ENCODE measurements around the gene H2BK1.

H2BK1 gene

DNA sequence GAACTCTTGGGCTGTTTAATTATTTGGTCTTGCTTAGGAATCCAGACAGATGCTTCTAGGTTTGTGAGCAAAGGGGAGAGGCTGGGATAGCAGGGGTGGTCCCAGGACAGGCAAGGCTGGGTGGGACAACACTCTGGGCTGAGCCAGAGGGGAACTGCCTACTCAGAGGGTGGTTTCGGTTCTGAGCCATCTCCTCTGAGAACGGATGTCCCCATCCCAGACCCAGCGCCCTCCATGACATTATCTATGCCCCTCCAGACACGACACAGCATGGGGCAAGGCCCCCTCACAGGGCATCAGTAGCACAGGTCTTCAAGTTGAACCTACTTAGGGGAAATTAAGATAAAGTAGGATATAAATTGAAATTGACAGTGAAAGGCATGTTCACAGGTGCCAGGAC lies 30.3 kb downstream of the H2BK1 start:
- no peak for DNase-seq (ENCODE audit: low read depth in 2 of 2, low spot score in 1 of 2)

GRCh38 chr7:151179287-151179860 lies 30.9 kb downstream of the H2BK1 start:
- no peak for DNase-seq (ENCODE audit: low read depth in 2 of 2, low spot score in 1 of 2)

- no peak for DNase-seq (ENCODE audit: low read depth in 2 of 2, low spot score in 1 of 2)
Observed at GRCh38 chr7:151178831-151179230, 31.5 kb downstream of the H2BK1 start.

GRCh38 chr7:151178236-151178635 lies 32.1 kb downstream of the H2BK1 start:
- DNase-seq (ENCODE audit: low read depth in 2 of 2, low spot score in 1 of 2) = no peak

DNA sequence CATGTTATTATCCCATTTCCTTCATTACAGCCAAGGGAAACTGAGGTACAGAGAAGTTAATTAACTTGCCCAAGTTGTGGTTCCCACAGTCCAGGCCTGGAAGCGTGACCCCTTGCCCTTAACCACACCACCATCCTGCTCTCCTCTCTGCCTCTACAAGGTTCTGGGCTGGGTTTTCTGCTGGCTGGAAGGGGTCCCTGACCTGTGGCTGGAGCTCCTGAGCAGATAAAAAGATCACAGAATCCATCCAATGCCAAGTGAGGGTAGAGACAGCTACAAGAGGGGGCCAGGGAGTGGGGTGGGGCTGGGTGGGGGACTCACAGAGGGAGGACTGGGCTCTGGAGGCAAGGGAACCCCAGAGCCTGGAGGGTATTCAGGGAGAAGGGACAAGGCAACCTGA lies 33.0 kb downstream of the H2BK1 start:
- no peak for DNase-seq (ENCODE audit: low read depth in 2 of 2, low spot score in 1 of 2)

DNA sequence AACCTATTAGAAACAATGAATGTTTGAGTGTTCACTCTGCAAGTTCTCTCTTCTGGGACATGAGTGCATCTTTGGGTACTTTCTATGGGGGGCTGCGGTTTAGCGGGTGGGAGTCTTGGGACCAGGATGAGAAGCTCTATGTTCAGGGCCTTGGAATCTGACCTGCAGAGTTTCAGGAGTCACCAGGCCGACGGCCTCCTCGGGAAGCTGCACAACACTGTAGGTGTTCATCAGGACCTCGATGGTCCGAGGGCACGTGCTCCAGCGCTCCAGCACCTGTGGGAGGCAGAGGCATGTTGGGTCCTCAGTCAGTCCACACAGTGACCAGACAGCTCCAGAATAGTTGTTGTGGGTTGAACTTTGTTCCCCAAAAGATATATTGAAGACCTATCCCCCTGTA lies 33.9 kb downstream of the H2BK1 start:
- DNase-seq (ENCODE audit: low read depth in 2 of 2, low spot score in 1 of 2) = no peak

GRCh38 chr7:151175793-151176311 lies 34.4 kb downstream of the H2BK1 start:
- no peak for DNase-seq (ENCODE audit: low read depth in 2 of 2, low spot score in 1 of 2)

DNA sequence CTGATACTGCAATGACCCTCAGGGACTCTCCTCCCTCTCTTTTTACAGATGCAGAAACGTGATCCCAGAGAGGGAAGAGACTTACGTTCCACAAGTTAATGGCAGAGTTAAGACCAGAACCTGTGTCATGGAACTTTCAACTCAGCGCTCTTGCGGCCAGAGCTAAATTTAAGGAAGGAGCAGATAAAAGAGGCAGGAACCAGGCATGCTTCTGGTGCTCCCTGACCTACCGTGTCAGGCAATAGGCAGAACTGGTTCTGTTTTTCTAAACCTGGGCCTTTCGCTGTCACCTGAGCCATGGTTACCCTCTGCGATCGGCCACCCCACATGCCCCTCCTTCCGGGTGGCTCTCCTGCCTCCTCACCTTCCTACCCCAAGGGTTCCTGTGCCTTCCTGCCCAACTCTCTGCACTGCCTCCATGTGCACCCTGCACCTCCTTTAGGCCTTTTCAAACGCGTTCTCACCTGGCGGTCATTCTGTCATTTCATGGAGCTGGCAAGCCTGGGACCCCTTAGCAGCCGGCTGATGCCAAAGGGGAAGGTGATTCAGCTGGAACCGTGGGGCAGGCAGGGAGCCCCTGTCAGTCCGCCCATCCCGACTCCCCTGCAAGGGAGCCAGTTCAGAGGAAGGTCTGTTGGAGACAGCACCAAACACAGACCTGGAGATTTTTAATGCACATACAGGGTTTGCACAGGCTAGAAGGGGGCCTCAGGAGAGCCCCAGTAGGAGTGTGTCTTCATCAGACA lies 35.1 kb downstream of the H2BK1 start:
- no peak for DNase-seq (ENCODE audit: low read depth in 2 of 2, low spot score in 1 of 2)

GRCh38 chr7:151174246-151175046 lies 35.8 kb downstream of the H2BK1 start:
- DNase-seq (ENCODE audit: low read depth in 2 of 2, low spot score in 1 of 2) = no peak

DNA sequence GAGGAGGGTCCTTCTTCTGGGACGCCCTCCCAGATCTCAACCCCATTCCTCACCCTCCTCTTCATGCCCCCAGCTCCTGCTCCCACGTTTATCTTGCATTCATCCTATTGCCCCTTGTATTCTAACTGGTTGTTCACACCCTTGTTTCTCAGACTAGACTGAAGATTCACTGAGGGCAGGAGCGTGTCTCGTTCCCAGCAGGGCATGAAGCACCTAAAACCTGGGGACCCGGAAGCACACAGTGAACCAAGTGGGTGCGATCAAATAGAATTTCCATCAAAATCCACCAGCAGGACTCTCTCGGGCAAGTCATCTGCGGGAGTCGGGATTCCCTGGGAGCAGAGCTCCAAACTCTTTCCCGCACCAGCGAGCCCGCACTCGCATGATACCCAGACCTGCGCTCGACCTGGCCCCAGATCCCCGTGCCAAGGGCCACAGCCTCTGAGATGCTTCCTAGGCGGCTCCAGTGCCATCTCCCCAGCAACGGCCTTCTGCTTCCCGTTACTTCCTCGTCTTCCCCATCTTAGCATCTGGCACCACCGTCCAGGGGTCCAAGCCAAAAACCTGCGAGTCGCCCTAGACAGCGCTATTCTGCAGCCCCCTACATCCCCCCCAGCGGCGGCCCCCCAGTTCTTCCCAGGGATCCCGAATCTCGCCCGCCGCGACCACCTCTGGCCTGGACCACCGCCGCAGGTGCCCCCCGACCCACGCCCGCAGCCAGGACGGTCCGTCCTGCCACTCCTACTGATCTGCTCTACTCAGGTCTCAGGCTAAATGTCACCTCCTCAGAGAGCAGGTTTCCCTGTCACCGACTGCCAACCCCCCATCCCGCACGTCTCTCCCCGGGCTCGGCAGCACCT lies 36.7 kb downstream of the H2BK1 start:
- DNase-seq (ENCODE audit: low read depth in 2 of 2, low spot score in 1 of 2) = no peak

- DNase-seq (ENCODE audit: low read depth in 2 of 2, low spot score in 1 of 2) = peak; percentile 37 to 57
Observed at GRCh38 chr7:151172273-151173141, 37.8 kb downstream of the H2BK1 start.

DNA sequence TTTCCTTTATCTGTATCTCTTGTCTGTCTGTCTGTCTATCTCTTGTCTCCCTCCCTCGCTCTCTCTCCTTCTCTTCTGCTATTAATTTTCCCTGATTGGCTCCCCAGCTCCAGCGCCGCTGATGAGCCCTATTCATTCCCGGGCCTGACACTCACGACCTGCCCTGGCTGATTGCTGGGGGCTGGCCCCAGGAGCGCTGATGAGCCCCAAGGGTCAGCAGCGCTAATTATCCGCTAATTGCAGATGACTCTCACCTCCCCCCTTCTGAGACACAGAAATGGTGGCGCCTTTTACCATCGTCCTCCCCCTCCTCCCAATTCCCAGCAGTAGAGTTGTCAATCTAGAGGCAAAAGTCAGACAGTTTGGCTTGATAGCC lies 41.5 kb downstream of the H2BK1 start:
- no peak for DNase-seq (ENCODE audit: low read depth in 2 of 2, low spot score in 1 of 2)

- peak in 1 of 2 donors; percentile 26 for DNase-seq (ENCODE audit: low read depth in 2 of 2, low spot score in 1 of 2)
Observed at GRCh38 chr7:151168003-151168786, 42.1 kb downstream of the H2BK1 start.

GRCh38 chr7:151167197-151167961 lies 42.9 kb downstream of the H2BK1 start, which contains the start of gene GBX1:
Gene GBX1, minus strand, starts transcription at chr7:151167694. Its CDS starts 146 bp downstream, at chr7:151167548.
- no peak for DNase-seq (ENCODE audit: low read depth in 2 of 2, low spot score in 1 of 2)

- no peak for DNase-seq (ENCODE audit: low read depth in 2 of 2, low spot score in 1 of 2)
Observed at GRCh38 chr7:151166629-151167196, 43.6 kb downstream of the H2BK1 start.

GRCh38 chr7:151161757-151162156 lies 48.5 kb downstream of the H2BK1 start:
- DNase-seq (ENCODE audit: low read depth in 2 of 2, low spot score in 1 of 2) = no peak
